Esophagus squamous epithelium (tissue), 4 donors: ENCODE data around the gene SETD2.

Source experiments
- CTCF ChIP-seq, 6 experiments: fragments of 450-650 bp in 4 of 6; fragments of 200-600 bp in 2 of 6; sonication (generic) in 2 of 6; IDR thresholded peaks; one replicate each; pipeline ENCODE4 v1.5.1; 2016 to 2019; ENCODE audit warnings: antibody characterized with exemption in 6 of 6, mild to moderate bottlenecking in 4 of 6, moderate library complexity in 4 of 6
- POLR2A ChIP-seq, 4 donors: fragments of 450-650 bp; IDR thresholded peaks; one replicate each; pipeline ENCODE4 v1.6.1; 2017; ENCODE audit warnings: antibody characterized with exemption in 4 of 4, mild to moderate bottlenecking in 4 of 4, moderate library complexity in 3 of 4

- TF ChIP-seq CTCF (IDR thresholded peaks at IDR 0.05) (no peak), POLR2A (IDR thresholded peaks at IDR 0.05) (no peak)
These were observed 1.8 kb downstream of the SETD2 start for GRCh38 chr3:47161983-47162696.
